ENCODE data around the gene CHRND.

- no peak for TF ChIP-seq CTCF (IDR thresholded peaks at IDR 0.05; ENCODE audit: low read depth, low read length)
- TF ChIP-seq EZH2phosphoT487 (IDR thresholded peaks at IDR 0.05; ENCODE audit: low read depth): no peak
Observed at GRCh38 chr2:232486558-232487384, 39.2 kb upstream of the CHRND start.

Measured in OCI-LY3 (cell line).